HG03103 (cell line): ENCODE data around the gene HRH4.
A peak's percentile ranks its signal among the peaks of the same experiment; 100 is the strongest.

Experiments used
- ATAC-seq: cut with Tn5 transposase; IDR thresholded peaks from one replicate; pipeline ENCODE4 v1.9.1; 2021; ENCODE audit warnings: low read depth; ENCODE audit not compliant: unreplicated experiment

The HRH4 gene, protein sequence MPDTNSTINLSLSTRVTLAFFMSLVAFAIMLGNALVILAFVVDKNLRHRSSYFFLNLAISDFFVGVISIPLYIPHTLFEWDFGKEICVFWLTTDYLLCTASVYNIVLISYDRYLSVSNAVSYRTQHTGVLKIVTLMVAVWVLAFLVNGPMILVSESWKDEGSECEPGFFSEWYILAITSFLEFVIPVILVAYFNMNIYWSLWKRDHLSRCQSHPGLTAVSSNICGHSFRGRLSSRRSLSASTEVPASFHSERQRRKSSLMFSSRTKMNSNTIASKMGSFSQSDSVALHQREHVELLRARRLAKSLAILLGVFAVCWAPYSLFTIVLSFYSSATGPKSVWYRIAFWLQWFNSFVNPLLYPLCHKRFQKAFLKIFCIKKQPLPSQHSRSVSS

DNA sequence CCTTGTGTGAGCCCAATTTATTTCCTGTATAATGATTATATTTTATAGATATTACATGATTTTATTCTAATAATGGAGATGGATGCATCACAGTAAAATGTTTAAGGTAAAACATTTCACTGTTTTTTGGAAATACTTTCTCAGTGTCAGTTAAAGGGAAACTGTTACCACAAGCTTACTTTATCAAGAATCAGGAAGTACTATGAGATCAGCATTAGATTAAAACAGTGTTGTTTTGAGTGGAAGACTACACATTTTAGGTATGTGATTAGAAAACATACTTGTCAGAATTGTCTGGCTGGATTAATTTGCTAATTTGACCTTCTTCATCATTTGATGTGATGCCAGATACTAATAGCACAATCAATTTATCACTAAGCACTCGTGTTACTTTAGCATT is at the start of gene HRH4:
TSS of gene HRH4 (plus strand) at position 250 of the 400 bp plus-strand sequence. CDS start at position 342, 92 bp downstream.
- no peak for ATAC-seq

DNA sequence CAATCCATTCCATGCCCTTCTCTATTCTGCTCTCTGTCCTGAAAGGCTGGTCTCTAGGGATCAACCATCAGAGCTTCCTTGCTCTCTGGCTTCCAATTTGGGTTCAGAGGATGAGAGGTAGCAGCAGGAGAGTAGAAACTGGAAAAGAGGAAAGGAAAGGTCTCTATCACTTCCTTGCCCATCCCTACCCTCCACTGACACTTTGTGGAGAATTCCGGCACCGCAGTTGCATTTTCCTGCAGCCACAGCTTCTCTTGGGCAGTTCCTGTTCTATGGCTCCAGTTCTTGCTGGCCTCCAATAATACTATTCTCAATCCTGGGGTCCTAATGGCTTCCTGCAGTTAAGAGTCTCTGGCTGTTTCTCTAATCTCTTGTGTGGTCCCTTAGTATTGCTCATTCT is 47.3 kb upstream of the HRH4 start:
- ATAC-seq = no peak

DNA sequence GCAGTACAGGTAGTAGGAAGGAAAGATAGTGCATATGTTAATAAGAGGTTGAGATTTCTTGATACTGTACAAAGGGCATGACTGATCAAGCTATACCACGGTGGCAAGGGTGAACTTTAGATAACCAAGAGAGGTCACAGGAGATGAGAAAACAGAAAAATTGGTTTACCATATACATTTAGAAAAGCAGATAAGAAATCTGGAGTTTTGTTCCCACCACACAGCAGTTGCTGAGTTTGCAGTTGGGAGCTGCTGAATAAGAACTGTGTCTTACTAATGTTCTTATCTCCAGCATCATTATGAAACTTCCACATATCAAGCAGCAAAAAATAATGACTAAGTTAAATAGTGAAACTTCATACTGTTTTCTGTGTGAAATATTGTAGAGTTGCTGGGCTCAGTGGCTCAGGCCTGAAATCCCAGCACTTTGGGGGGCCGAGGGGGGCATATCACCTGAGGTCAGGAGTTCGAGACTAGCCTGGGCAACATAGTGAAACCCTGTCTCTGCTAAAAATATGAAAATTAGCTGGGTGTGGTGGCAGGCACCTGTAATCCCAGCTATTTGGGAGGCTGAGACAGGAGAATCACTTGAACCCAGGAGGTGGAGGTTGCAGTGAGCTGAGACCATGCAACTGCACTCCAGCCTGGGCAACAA is 46.0 kb upstream of the HRH4 start:
- no peak for ATAC-seq

DNA sequence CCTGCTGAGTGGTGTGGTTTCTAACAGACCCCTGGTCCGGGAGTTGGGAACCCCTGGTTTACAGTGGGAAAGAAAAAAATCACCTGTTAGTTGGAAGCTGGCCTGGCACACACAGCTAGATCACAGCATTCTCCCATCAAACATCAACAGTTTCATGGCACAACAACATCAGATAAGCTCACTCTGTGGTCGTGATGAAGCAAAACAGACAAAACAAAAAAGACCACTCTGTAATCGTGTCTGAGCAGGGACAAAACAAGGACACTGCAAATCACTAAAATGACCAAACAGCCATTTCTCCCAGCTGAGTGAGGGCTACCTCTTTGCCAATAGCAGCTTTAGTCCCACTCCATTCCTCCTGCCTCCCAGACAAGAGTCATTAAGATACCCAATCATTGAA is 43.0 kb upstream of the HRH4 start:
- no peak for ATAC-seq

DNA sequence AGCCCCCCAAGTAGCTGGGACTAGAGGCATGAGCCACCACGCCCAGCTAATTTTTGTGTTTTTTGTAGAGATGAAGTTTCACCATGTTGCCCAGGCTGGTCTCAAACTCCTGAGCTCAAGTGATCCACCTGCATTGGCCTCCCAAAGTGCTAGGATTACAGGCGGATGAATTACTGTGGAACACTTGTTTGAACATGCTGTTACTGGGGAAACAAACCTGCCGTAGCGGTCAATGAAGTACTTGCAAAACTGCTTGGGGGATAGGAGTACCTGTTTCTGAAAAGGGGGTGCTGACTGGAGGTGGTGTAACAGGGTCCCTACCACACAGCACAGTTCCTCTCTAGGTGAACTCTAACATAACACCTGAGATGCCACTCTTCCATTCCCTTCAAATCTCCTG is 39.9 kb upstream of the HRH4 start:
- no peak for ATAC-seq

DNA sequence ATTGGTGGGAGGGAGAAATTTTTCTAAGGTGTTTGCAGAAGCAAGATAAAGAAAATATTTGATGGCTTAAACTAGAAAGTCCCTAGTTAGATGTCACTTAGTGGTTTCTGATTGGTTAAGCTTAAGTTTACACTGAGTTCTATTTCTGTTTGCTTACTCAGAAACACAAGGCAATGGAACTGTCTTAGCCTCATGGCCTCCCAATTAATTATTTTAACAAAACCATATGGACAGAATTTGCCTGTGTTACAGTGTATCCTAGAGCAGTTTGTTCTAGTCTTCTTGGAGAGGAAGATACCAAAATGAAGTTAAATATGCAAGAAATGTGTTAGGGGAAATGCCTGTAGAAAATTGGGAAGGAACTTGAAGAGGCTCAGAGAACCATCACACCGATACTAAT is 38.6 kb upstream of the HRH4 start:
- ATAC-seq = no peak

DNA sequence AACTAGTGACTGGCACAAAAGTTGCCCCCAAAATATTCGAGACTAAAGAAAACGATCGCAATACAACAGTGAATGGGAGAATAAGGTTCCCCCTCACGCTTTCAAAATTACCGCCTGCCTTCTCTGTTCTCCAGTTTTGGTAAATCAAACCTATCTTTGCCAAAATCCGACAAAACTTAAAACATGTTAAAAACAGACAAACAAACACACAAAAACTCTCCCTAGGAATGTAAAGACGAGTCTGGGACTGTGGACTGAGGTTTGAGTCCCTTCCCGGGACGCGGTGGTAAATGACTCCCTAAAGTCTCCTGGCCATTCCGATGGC is 34.4 kb upstream of the HRH4 start:
- ATAC-seq = no peak

DNA sequence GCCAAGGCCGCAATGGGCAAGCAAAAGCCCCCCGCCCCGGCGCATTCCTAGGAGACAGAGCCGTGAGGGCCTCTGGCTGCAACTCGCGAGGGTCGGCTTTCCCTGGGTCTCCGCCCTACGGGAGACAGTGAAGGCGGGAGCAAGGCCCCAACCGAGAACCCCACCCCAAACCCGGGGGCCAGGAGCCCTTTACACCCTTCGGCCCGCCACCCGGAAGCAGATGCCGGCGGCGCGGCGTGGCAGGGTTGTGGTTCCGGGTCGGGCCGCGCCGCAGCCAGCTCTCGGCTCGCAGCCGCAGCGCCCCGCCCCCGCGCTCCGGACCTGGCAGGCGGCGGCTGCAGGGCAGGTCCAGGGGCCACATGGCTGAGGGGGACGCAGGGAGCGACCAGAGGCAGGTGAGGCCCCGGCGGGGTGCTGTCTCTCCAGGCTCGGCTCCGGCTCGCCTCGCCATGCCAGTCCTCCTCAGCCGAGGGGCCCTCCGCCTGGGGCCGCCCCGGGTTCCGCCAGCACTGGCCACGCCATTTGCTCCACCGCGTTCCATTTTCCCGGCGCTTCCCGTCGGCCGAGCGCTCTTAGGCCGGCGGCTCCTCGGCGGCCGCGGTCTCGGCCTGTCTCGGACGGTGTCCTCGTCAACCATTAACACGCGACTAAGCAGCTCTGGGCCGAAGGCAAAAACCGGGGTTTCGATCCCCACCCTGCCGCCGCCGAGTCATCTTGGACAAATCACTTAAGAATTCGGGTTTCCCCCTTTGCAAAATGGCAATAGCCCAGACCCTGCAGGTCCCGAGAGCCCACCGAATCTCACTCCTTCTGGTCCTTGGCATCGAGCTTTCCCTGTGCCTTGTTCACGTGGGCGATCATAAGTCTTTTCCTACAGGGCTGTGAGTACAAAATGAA is 33.8 kb upstream of the HRH4 start, which contains the start of gene IMPACT:
TSS of gene IMPACT (plus strand) at position 273 of the 897 bp plus-strand sequence. CDS start at position 360, 87 bp downstream.
- ATAC-seq = peak; percentile 89

DNA sequence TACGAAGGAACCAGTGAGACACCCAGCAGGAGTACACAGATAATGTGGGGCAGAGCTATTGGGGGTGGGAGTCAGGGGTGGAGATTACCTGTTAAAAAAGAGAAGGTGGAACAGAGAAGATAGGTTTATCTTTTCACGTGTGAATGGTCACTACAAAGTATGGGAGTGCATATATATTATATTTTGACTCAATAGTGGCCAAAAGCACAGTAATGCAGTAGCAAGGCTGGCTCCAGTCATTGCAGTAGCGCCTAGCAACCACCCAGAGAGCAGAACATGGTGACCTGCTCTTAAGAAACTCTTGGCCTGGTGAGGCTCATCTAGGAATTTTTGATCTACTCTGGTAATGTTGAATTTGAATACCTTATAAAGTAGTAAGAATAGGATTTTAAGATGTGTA is 33.0 kb upstream of the HRH4 start:
- ATAC-seq = no peak

- ATAC-seq = no peak
These were observed 31.7 kb upstream of the HRH4 start for GRCh38 chr18:24428709-24429108.

DNA sequence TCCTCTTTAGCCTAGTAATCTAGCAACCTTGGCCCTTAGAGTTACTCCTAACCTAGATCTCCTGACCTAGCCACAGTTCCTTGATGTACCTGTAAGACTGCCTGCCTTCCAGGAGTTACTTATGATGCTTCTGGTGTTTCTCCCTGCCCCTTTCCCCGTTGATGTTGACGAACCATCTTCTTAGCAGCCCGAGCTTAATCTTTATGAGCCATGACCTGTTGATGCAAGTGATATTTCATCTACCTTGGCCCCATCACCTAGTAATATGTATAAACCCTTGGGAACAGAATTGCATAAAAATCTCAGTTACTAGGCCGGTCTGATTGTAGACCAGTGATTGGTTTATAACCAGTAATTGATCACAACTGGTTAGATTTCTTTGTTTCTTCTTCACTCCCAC is 31.2 kb upstream of the HRH4 start:
- no peak for ATAC-seq

GRCh38 chr18:24432618-24433017 is 27.8 kb upstream of the HRH4 start:
- no peak for ATAC-seq

- no peak for ATAC-seq
These were observed 23.5 kb upstream of the HRH4 start for GRCh38 chr18:24436939-24437338.

GRCh38 chr18:24443870-24444269 is 16.6 kb upstream of the HRH4 start:
- peak; percentile 82 for ATAC-seq

GRCh38 chr18:24446453-24446852 is 14.0 kb upstream of the HRH4 start:
- no peak for ATAC-seq

DNA sequence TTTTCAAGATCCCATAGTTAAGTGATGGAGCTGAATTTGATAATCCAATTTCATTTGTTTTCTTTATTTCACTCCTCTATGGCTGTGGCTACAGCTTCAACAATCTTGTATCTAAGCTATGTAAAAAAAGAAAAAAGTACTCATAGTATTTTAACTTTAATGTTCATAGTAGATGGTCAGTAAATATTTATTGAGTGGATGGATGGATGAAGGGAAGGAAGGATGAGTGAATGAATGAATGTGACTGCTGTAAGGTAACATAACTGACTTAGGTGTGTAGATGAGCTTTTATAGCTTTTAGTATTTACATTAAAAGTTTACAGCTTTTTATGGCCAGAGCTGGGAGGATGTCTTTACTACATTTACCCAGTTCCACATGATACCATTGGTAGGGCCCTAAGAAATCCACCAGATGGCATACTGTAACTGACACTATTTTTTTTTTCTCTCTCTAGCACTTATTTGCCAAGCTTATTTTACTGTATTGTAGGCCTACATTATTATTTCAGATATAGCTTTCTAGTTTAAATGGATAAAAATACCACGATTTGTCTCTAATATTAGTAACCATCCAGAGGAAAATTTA is 13.4 kb upstream of the HRH4 start:
- ATAC-seq = no peak

GRCh38 chr18:24447961-24448360 is 12.5 kb upstream of the HRH4 start:
- ATAC-seq = no peak

DNA sequence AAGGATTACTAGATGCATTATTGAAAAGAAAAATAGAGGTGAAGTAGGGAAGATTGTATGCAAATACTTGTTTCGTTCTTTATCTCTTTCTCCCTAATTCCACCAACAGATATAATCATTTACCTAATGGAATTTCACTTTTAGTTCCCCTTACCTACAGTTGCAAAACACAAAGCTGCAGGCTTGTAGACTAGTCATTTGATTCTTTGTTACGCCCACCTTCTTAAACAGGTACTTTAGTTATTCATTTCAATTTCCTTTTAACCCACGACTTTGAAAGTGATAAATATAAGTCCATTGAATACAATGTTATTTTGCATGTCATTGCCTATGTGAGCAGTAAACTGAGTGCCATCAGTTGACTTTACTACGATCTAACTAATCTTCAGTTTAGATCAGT is 3.9 kb upstream of the HRH4 start:
- peak; percentile 56 for ATAC-seq

DNA sequence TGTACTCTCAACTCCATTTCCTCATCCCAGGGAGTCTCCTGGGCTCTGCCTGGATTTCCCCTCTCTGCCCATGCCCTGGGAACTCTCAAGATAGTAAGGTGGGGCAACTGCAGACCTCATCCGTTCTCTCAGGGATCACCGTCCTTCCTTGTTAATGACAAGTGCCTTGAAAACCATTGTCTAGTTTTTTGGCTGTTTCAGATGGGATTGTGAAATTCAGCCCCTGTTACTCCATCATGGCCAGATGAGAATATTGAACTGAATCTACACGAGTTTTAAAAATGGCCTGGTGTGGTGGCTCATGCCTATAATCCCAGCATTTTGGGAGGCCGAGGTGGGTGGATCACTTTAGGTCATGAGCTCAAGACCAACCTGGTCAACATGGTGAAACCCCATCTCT is 665 bp upstream of the HRH4 start:
- ATAC-seq = no peak

GRCh38 chr18:24461996-24462395 is 1.6 kb downstream of the HRH4 start:
- no peak for ATAC-seq
